SK-MEL-5 (cell line): ENCODE results near the gene NUMBL. TPM values are rescaled to one million over a fixed set of nuclear protein-coding genes. Genes with fewer than 3 reads are reported as not detected.
"Not testable (repeated sequence)": the region's sequence is repeated elsewhere in the genome, so short reads cannot be mapped to it uniquely, and the experiment has no call there.

ENCODE experiments used
- DNase-seq: peaks from one replicate; pipeline ENCODE4 v3.0.0-alpha.2; 2016; ENCODE audit warnings: low read depth, low spot score
- in situ Hi-C: cut with HindIII; loops from 2 replicates; pipeline ENCODE4 v1.10.0; 2016; ENCODE audit warnings: low sequenced_read_pairs, high pct_unique_total_duplicates, low pct_unique_long_range_greater_than_20kb
- total RNA-seq: library from RNA; depleted of rRNA; stranded (reverse); fragments of >200 nt; shearing (Covaris generic); gene quantifications from 2 replicates; pipeline ENCODE4 v1.2.3, GENCODE V29; 2014

NUMBL gene
- total RNA-seq, 1 experiment from 2014 or later: 6.3 TPM

GRCh38 chr19:40681039-40681438 is 9.4 kb downstream of the NUMBL start:
- in situ Hi-C loops: no loop called here
- no peak for DNase-seq

GRCh38 chr19:40677156-40677555 is 13.3 kb downstream of the NUMBL start:
- in situ Hi-C loops: no loop called here
- DNase-seq: no peak

- in situ Hi-C loops: no loop called here
- DNase-seq: no peak
Measured at GRCh38 chr19:40674291-40674690, 16.2 kb downstream of the NUMBL start.

- DNase-seq: no peak
- in situ Hi-C loops: no loop called here
Measured at GRCh38 chr19:40673397-40673796, 17.1 kb downstream of the NUMBL start.

- no peak for DNase-seq
- in situ Hi-C loops: no loop called here
Measured at GRCh38 chr19:40672573-40673299, 17.7 kb downstream of the NUMBL start.

- no peak for DNase-seq
- in situ Hi-C loops: no loop called here
Measured at GRCh38 chr19:40672038-40672437, 18.4 kb downstream of the NUMBL start.

GRCh38 chr19:40671404-40671803 is 19.0 kb downstream of the NUMBL start:
- no peak for DNase-seq
- in situ Hi-C loops: no loop called here

GRCh38 chr19:40668991-40669614 is 21.3 kb downstream of the NUMBL start:
- in situ Hi-C loops: no loop called here
- DNase-seq: no peak

GRCh38 chr19:40667602-40668001 is 22.8 kb downstream of the NUMBL start:
- in situ Hi-C loops: no loop called here
- DNase-seq: no peak

GRCh38 chr19:40666803-40667438 is 23.5 kb downstream of the NUMBL start:
- no peak for DNase-seq

GRCh38 chr19:40663695-40664692 is 26.5 kb downstream of the NUMBL start:
- DNase-seq: no peak
- in situ Hi-C loops: no loop called here

More at GRCh38 chr19:40666803-40667438, 23.5 kb downstream of the NUMBL start:
- in situ Hi-C loops: no loop called here

GRCh38 chr19:40662925-40663694 is 27.3 kb downstream of the NUMBL start:
- in situ Hi-C loops: no loop called here
- DNase-seq: peak; percentile 75

- in situ Hi-C loops: no loop called here
- no peak for DNase-seq
Measured at GRCh38 chr19:40661616-40662015, 28.8 kb downstream of the NUMBL start.

- in situ Hi-C loops: no loop called here
- DNase-seq: no peak
Measured at GRCh38 chr19:40659566-40659965, 30.9 kb downstream of the NUMBL start.

GRCh38 chr19:40659116-40659515 is 31.3 kb downstream of the NUMBL start:
- in situ Hi-C loops: no loop called here
- DNase-seq: no peak

- in situ Hi-C loops: no loop called here
- no peak for DNase-seq
Measured at GRCh38 chr19:40658031-40658430, 32.4 kb downstream of the NUMBL start.

- in situ Hi-C loops, DNase-seq: not testable (repeated sequence)
Measured at GRCh38 chr19:40655684-40656083, 34.8 kb downstream of the NUMBL start.
